Measurements from ENCODE around the gene P3H1.

P3H1 gene

GRCh38 chr1:42746436-42747105 is 20.3 kb downstream of the P3H1 start:
- DNase-seq (ENCODE audit: insufficient read length, low spot score) = no peak
- no peak for FAIRE-seq

GRCh38 chr1:42745851-42746250 is 21.0 kb downstream of the P3H1 start:
- FAIRE-seq = no peak
- no peak for DNase-seq (ENCODE audit: insufficient read length, low spot score)

GRCh38 chr1:42744148-42744413 is 22.7 kb downstream of the P3H1 start:
- no peak for DNase-seq (ENCODE audit: insufficient read length, low spot score)
- no peak for FAIRE-seq

- DNase-seq (ENCODE audit: insufficient read length, low spot score) (no peak), FAIRE-seq (no peak)
Measured at GRCh38 chr1:42743317-42744147, 23.3 kb downstream of the P3H1 start.

GRCh38 chr1:42742617-42743316 is 24.1 kb downstream of the P3H1 start:
- FAIRE-seq (no peak), DNase-seq (ENCODE audit: insufficient read length, low spot score) (no peak)

DNA sequence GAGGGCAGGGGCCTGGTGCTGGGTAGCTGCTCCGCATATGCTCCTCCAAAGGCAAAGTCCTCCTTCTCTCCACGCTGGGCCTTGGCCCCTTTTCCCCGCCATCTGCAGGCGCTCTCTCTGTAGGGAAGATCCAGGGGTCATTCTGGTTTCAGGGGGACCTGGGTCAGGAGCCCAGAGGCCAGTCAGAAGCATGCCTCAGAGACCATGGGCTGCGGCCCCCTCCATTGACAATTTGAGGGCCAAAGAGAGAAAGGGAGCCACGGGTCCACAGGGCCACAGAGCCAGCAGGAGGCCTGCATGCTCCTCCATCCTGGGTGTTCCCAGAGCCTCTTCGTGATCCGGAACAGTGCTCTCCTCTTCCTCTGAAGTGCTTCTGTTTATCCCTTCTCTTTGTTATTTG is 24.7 kb downstream of the P3H1 start:
- FAIRE-seq = no peak
- DNase-seq (ENCODE audit: insufficient read length, low spot score) = no peak

- DNase-seq (ENCODE audit: insufficient read length, low spot score) (no peak), FAIRE-seq (no peak)
Measured at GRCh38 chr1:42741706-42742105, 25.1 kb downstream of the P3H1 start.

GRCh38 chr1:42740851-42741580 is 25.8 kb downstream of the P3H1 start:
- no peak for FAIRE-seq
- no peak for DNase-seq (ENCODE audit: insufficient read length, low spot score)

DNA sequence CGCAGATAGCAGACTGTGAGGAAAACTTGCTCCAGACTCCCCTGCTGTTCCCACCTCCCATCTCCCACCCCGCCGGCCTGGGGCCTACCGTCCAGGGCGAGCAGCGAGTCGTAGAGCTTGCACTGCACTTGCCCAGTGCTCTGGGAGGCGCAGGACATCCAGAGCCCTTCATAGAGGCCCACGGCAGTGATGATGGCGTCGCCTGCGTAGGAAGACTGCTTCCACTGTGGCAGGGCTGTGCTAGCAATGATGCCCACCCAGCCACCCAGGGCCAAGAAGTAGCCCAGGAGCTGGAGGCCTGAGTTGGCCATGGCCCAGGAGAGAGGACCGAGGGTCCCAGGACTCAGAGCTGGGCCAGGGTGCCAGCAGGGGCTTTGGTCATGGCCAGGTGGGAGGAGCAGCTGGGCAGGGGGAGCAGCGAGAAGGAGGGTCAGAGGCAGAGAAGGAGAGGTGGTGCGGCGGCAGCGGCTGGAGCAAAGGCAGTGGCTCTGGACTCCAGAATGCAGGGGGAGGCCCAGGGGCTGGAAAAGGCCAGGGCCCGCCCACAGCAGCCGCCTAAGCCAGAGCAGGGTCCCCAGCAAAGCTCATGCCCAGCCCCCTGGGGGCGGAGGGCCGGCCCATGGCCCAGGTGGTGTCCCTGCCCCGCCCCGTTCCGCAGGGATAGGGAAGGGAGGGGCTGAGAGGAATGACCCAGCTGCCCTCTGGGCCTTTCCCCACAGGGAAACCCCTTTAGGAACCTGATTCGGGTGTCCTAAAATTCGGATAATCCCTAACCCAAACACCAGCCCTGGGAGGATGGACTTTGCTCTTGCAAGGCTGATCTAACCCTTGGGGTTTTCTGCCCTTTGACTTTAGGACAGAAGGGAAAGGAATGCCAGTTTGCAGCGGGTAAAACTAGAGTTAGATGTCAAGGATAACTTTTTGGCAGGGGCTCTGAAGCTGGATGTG is 26.8 kb downstream of the P3H1 start, which contains the start of gene CLDN19:
TSS of gene CLDN19 (minus strand) at position 484 of the 948 bp plus-strand sequence. CDS start at position 311, 173 bp downstream.
- no peak for DNase-seq (ENCODE audit: insufficient read length, low spot score)
- no peak for FAIRE-seq

GRCh38 chr1:42738678-42739226 is 28.1 kb downstream of the P3H1 start:
- DNase-seq (ENCODE audit: insufficient read length, low spot score) (no peak), FAIRE-seq (no peak)

DNA sequence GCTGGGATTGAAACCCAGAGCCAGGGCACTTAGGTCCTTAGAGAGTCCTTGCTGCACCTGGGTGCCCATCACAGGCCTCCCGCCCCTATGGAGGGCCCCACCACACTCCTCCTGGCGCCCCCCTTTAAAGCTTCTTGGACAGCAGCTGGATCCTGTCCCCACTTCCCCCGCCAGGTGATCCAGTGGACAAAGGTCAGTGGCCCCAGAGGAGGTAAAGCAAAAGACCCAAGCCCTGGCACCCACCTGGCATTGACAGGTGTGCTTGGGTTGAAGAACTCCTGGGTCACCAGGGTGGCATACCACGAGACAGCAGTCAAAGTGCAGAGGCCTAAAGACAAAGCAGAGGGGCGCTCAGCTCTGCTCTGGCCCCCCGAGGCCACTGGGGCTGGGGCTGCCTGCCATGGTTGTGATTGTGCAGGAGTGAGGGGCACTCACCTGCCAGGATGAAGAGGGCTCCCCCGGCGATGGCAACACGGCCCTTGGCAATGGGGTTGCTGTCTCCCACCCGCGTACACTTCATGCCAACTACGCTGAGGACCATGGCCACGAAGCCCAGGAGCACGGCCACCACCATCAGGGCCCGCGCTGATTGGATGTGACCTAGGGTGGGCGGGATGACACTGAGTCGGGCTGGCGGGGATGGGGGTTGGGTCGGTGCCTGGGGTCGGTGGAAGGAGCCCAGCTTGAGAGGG is 28.7 kb downstream of the P3H1 start:
- no peak for FAIRE-seq
- no peak for DNase-seq (ENCODE audit: insufficient read length, low spot score)

GRCh38 chr1:42737257-42737656 is 29.6 kb downstream of the P3H1 start:
- peak; percentile 40 for DNase-seq (ENCODE audit: insufficient read length, low spot score)
- peak; percentile 79 for FAIRE-seq

DNA sequence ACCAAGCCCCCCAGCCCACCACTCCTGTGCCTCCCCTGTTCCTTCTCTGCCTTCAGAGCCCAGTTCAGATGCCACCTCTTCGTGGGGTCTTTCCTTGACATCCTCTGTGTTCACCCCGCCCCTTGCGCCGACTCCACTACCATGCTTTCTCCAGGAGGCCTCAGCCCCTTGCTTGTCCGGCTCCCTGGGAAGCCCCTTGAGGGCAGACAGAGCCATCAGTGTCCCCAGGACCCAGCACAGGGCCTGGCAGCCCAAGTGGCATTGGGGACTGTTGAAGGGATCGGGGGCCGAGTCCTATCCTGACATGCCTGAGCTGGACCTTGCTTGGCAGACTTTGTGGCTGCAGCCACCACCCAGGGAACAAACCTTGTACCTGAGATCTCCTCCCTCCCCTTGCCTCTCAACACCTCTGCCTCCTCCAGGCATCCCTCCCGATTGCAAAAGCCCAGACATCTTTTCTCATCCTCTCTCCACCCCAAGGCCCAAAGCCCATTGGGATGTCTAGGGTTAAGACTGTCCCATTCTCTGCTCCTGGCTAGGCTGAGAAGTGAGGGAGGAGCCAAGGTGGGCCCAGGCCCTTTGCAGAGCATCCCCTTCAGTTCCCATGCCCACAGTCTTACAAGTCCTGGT is 30.1 kb downstream of the P3H1 start:
- no peak for DNase-seq (ENCODE audit: insufficient read length, low spot score)
- no peak for FAIRE-seq

DNA sequence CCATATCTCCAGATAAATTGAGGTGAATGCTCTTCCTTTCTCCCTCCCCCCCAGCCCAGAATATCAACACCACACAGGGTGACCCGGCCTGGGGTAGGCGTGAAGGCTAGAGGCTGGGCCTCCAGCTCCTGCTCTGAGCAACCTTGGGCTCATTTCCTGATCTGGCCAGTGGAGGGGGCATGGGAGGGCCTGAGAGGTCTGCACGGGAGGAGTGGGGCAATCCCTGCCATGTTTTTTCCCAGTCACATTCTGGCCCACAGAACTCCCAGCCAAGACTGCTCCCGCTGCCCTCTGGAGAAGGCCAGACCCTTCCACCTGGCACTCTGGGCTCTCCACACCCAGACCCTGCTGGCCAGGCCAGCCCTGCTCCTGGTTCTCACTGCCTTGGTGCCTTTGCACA is 30.7 kb downstream of the P3H1 start:
- no peak for DNase-seq (ENCODE audit: insufficient read length, low spot score)
- no peak for FAIRE-seq

- FAIRE-seq = no peak
- DNase-seq (ENCODE audit: insufficient read length, low spot score) = no peak
Measured at GRCh38 chr1:42735477-42736105, 31.2 kb downstream of the P3H1 start.

GRCh38 chr1:42735056-42735455 is 31.8 kb downstream of the P3H1 start:
- FAIRE-seq = no peak
- no peak for DNase-seq (ENCODE audit: insufficient read length, low spot score)

DNA sequence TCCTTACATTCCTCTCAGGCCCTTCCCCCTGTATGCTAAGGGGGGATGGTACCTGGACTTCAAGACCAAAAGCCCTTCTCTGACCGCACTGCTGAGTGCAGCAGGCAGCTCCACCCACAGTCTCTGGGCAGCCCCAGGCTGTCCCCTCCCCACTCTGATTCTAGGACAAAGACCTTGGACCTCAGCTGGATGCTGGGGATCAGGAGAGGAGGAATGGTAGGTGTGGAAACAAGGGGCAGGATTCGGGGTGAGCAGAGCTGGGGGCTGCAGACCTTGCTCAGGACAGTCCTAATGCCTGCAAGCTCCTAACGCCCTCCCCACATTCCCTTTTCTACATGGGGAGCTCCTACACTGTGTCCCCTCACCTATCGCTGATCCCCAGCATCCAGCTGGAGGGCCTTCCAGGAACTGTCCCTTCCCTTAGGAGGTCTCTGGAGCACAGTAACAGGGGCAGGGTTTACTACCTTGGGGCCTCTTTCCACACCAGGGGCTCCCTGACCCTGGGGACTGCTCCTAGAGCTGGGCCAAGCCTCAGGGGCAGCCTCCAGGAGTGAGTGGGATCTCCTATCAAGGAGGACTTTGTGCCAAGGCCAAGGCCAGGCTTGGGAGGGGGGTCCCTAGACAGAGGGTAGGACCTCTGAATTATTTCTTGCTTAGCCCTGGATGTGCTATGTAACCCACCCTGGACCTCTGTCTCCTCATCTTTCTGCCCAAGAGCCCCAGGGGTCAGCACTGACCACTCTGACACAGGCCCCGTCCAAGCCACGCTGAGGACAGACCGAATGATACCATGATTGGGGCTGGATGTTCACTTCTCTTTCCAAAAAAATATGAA is 32.4 kb downstream of the P3H1 start:
- DNase-seq (ENCODE audit: insufficient read length, low spot score) (no peak), FAIRE-seq (no peak)
